ENCODE results near the gene EIF3A.

DNA sequence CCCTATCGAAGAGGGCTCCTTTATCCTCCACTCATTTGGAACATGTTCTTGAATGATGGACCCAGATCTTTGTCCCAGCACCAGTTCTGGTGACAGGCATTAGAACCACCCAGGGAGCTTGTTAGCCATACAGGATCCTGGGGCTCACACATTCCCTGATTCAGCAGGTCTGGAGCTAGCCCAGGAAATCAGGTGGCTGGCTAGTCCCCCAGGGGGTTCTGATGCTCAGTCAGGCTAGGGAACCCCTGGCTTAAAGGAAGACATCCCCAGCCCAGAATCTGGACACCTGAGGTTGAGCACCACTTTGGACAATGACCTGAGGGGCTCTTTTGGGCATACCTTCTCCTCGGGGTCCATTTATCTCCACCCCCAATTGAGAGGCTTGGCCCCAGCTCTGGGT lies 88.1 kb downstream of the EIF3A start:
- no peak for TF ChIP-seq FOXP2 (optimal IDR thresholded peaks at IDR 0.05; ENCODE audit: control extremely low read depth, extremely low read length, insufficient read depth)
- no peak for TF ChIP-seq POLR2AphosphoS5 (IDR thresholded peaks at IDR 0.05; ENCODE audit: borderline replicate concordance, low read depth, low read length)
- no peak for TF ChIP-seq EZH2 (IDR thresholded peaks at IDR 0.05)
